IMR-90 (cell line): ENCODE measurements around the gene SNX14. TPM values are rescaled to one million over a fixed set of nuclear protein-coding genes. Genes with fewer than 3 reads are reported as not detected.

Source experiments
- ATAC-seq: fragments of 200-7000 bp; cut with Tn5 transposase; 2 replicates; pipeline ENCODE4 v1.9.1; 2020; ENCODE audit warnings: low read depth, mild to moderate bottlenecking, moderate library complexity
- BruUV-seq: library from RNA; stranded (reverse); fragments of 400-500 nt; replicated peaks from 2 replicates; lab custom pipeline; 2021; lab: Mats Ljungman, UMichigan
- CTCF ChIA-PET: fragments of 300-600 bp; formaldehyde crosslinking; extraction: SDS; loops from one replicate; lab custom pipeline; 2021; ENCODE audit warnings: antibody characterized with exemption; lab: Yijun Ruan, JAX
- POLR2A ChIA-PET: fragments of 300-600 bp; sonication (Branson Sonifier 250); formaldehyde crosslinking; loops from one replicate; lab custom pipeline; 2022; ENCODE audit warnings: antibody characterized with exemption; ENCODE audit not compliant: unreplicated experiment; lab: Charles Lee
- DNase-seq: peaks from one replicate; pipeline ENCODE4 v3.0.0; 2013
- H2AFZ ChIP-seq: replicated peaks from 2 replicates; pipeline ENCODE3; 2013; ENCODE audit warnings: low read length, mild to moderate bottlenecking; ENCODE audit not compliant: poor library complexity
- H2AK5ac ChIP-seq: 2 replicates; pipeline ENCODE4 v1.6.1; 2013; ENCODE audit warnings: low read depth, low read length, inconsistent platforms
- H2AK9ac ChIP-seq: replicated peaks from 2 replicates; pipeline ENCODE3; 2013; ENCODE audit warnings: mild to moderate bottlenecking, low read depth, low read length, moderate library complexity; ENCODE audit not compliant: poor library complexity
- H2BK120ac ChIP-seq: 2 replicates; pipeline ENCODE4 v1.6.1; 2013; ENCODE audit warnings: low read depth, low read length, inconsistent platforms
- H2BK15ac ChIP-seq: 3 replicates; pipeline ENCODE4 v1.6.1; 2013; ENCODE audit warnings: low read depth, low read length, inconsistent platforms
- H2BK20ac ChIP-seq: 2 replicates; pipeline ENCODE4 v1.6.1; 2013; ENCODE audit warnings: low read depth, mild to moderate bottlenecking, inconsistent platforms, low read length, moderate library complexity
- H2BK5ac ChIP-seq: 2 replicates; pipeline ENCODE4 v1.6.1; 2013; ENCODE audit warnings: mild to moderate bottlenecking, low read depth, low read length, inconsistent platforms; ENCODE audit not compliant: poor library complexity, severe bottlenecking
- H3K14ac ChIP-seq: replicated peaks from 2 replicates; pipeline ENCODE4 v1.6.1; 2013; ENCODE audit warnings: low read depth, low read length, inconsistent platforms
- H3K18ac ChIP-seq: 2 replicates; pipeline ENCODE4 v1.6.1; 2013; ENCODE audit warnings: low read depth, low read length, control low read depth
- H3K23ac ChIP-seq: 2 replicates; pipeline ENCODE4 v1.6.1; 2013; ENCODE audit warnings: low read depth, low read length, inconsistent platforms
- H3K27ac ChIP-seq: 2 replicates; pipeline ENCODE4 v1.5.1; 2013; ENCODE audit warnings: mild to moderate bottlenecking, control low read depth, low read length; ENCODE audit not compliant: insufficient read depth
- H3K27me3 ChIP-seq: 2 replicates; pipeline ENCODE4 v1.6.1; 2013; ENCODE audit warnings: low read length; ENCODE audit not compliant: control insufficient read depth, insufficient read depth
- H3K36me3 ChIP-seq: 2 replicates; pipeline ENCODE4 v1.6.1; 2013; ENCODE audit warnings: low read length, mixed read lengths; ENCODE audit not compliant: control insufficient read depth, insufficient read depth
- H3K4ac ChIP-seq: 2 replicates; pipeline ENCODE4 v1.6.1; 2013; ENCODE audit warnings: low read depth, low read length, inconsistent platforms
- H3K4me1 ChIP-seq: 2 replicates; pipeline ENCODE4 v1.6.1; 2013; ENCODE audit warnings: low read length, mixed read lengths; ENCODE audit not compliant: control insufficient read depth, insufficient read depth
- H3K4me2 ChIP-seq: 2 replicates; pipeline ENCODE4 v1.6.1; 2013; ENCODE audit warnings: low read depth, mild to moderate bottlenecking, control low read depth, low read length, moderate library complexity
- H3K4me3 ChIP-seq: 2 replicates; pipeline ENCODE4 v1.5.1; 2013; ENCODE audit warnings: low read depth, mild to moderate bottlenecking, control low read depth, low read length, moderate library complexity; ENCODE audit not compliant: insufficient read depth
- H3K56ac ChIP-seq: 2 replicates; pipeline ENCODE4 v1.6.1; 2013; ENCODE audit warnings: low read length, inconsistent platforms; ENCODE audit not compliant: insufficient read depth; ENCODE audit errors: extremely low read depth
- H3K79me1 ChIP-seq, 2 experiments: 2 replicates each; pipeline ENCODE4 v1.6.1; 2013; ENCODE audit warnings: low read length in 2 of 2, inconsistent platforms in 1 of 2, low read depth in 1 of 2
- H3K9ac ChIP-seq: 2 replicates; pipeline ENCODE4 v1.6.1; 2013; ENCODE audit warnings: low read depth, low read length, control low read depth
- H3K9me1 ChIP-seq: 2 replicates; pipeline ENCODE4 v1.6.1; 2013; ENCODE audit warnings: low read length, inconsistent platforms; ENCODE audit not compliant: insufficient read depth
- H3K9me3 ChIP-seq: 2 replicates; pipeline ENCODE4 v1.6.1; 2013; ENCODE audit warnings: low read length; ENCODE audit not compliant: control insufficient read depth, insufficient read depth
- H4K20me1 ChIP-seq: 2 replicates; pipeline ENCODE4 v1.6.1; 2013; ENCODE audit warnings: low read length, inconsistent platforms; ENCODE audit not compliant: insufficient read depth
- H4K5ac ChIP-seq: 2 replicates; pipeline ENCODE4 v1.6.1; 2013; ENCODE audit warnings: mild to moderate bottlenecking, low read depth, low read length, control low read depth
- H4K8ac ChIP-seq, 2 experiments: 2 replicates each; pipeline ENCODE4 v1.6.1; 2013; ENCODE audit warnings: low read depth in 2 of 2, low read length in 2 of 2, control low read depth in 1 of 2, inconsistent platforms in 1 of 2
- H4K91ac ChIP-seq: 2 replicates; pipeline ENCODE4 v1.6.1; 2013; ENCODE audit warnings: low read depth, low read length, inconsistent platforms; ENCODE audit not compliant: insufficient read depth
- BHLHE40 ChIP-seq: fragments of 150-350 bp; IDR thresholded peaks from 2 replicates; pipeline ENCODE4 v1.6.1; 2016; ENCODE audit warnings: mild to moderate bottlenecking, low read depth, low read length
- FOS ChIP-seq: fragments of 150-350 bp; IDR thresholded peaks from 2 replicates; pipeline ENCODE4 v1.6.1; 2016; ENCODE audit warnings: low read depth, low read length
- MAFK ChIP-seq: IDR thresholded peaks from 2 replicates; pipeline ENCODE4 v1.6.1; 2012; ENCODE audit warnings: low read depth, low read length, improper control_type of control experiment
- MXI1 ChIP-seq: IDR thresholded peaks from 2 replicates; pipeline ENCODE4 v1.6.1; 2012; ENCODE audit warnings: low read depth, mild to moderate bottlenecking, low read length, moderate library complexity, borderline replicate concordance
- POLR2A ChIP-seq: IDR thresholded peaks from 2 replicates; pipeline ENCODE4 v1.6.1; 2012; ENCODE audit warnings: mild to moderate bottlenecking, low read depth, low read length
- RAD21 ChIP-seq: IDR thresholded peaks from 2 replicates; pipeline ENCODE4 v1.6.1; 2012; ENCODE audit warnings: low read length, improper control_type of control experiment
- RCOR1 ChIP-seq: IDR thresholded peaks from 2 replicates; pipeline ENCODE4 v1.6.1; 2012; ENCODE audit warnings: mild to moderate bottlenecking, low read length, improper control_type of control experiment; ENCODE audit not compliant: insufficient replicate concordance
- SMC3 ChIP-seq: fragments of 150-350 bp; IDR thresholded peaks from 2 replicates; pipeline ENCODE4 v1.6.1; 2016; ENCODE audit warnings: low read depth, mild to moderate bottlenecking, antibody characterized with exemption, low read length, moderate library complexity
- WGBS, 2 experiments: methylation state at CpG; one replicate each; pipeline versions ENCODE4 v1.1.5 to v1.1.7; 2013; ENCODE audit warnings: missing lambda C conversion rate in 2 of 2; ENCODE audit not compliant: insufficient read length in 1 of 2; ENCODE audit errors: extremely low coverage in 2 of 2; 5-methylcytosine and 5-hydroxymethylcytosine counted together
- dilution Hi-C: fragments of 300-500 bp; cut with HindIII; formaldehyde crosslinking; loops from one replicate; pipeline ENCODE4 v1.14.3; 2018; ENCODE audit warnings: low sequenced_read_pairs; ENCODE audit not compliant: unreplicated experiment
- in situ Hi-C: fragments of 300-500 bp; cut with MboI; formaldehyde crosslinking; loops from 3 replicates; pipeline ENCODE4 v1.14.3; 2019; ENCODE audit warnings: low sequenced_read_pairs, inconsistent platforms, mixed read lengths
- intact Hi-C: fragments of 100-400 bp; cut with micrococcal nuclease; formaldehyde crosslinking; loops from 2 replicates; pipeline ENCODE4 v1.10.0; 2022
- polyA plus RNA-seq, 3 experiments: library from polyadenylated mRNA; depleted of rRNA; stranded (reverse); fragments of >200 nt; gene quantifications; 2 replicates each; pipeline ENCODE4 v1.2.3, GENCODE V29; 2012; ENCODE audit warnings: low replicate concordance in 1 of 3
- total RNA-seq: library from RNA; depleted of rRNA; stranded (reverse); fragments of >200 nt; gene quantifications from 2 replicates; pipeline ENCODE4 v1.2.3, GENCODE V29; 2012
- TF ChIP-seq, protein P1 (sequence below): fragments of 150-350 bp; IDR thresholded peaks from 2 replicates; pipeline ENCODE4 v1.6.1; 2017; ENCODE audit warnings: mild to moderate bottlenecking, antibody characterized with exemption, low read length, low read depth
- TF ChIP-seq, protein P2 (sequence below): conservative IDR thresholded peaks from 2 replicates; pipeline ENCODE4 v1.5.1; 2012; ENCODE audit warnings: mild to moderate bottlenecking, low read depth, low read length, improper control_type of control experiment
- TF ChIP-seq, protein P3 (sequence below): fragments of 150-350 bp; IDR thresholded peaks from 2 replicates; pipeline ENCODE4 v1.6.1; 2016; ENCODE audit warnings: low read depth, mild to moderate bottlenecking, low read length, moderate library complexity, borderline replicate concordance

The SNX14 gene
- total and polyA plus RNA-seq, 2 of the 4 experiments (the other 2 are of a cell fraction): 39.9 to 61.8 TPM

- no peak overlapping the region for H2BK20ac ChIP-seq
- no peak overlapping the region for H2AK5ac ChIP-seq
- no TSS peak for BruUV-seq
- no peak overlapping the region for H4K5ac ChIP-seq
- dilution Hi-C loops: no loop called here
- no peak overlapping the region for H3K23ac ChIP-seq
- no peak overlapping the region for H3K14ac ChIP-seq
- no peak overlapping the region for H3K4me2 ChIP-seq
- in situ Hi-C loops: loop anchor here (10.0 kb wide), 1 partner anchor 46 kb away; no protein-coding TSS in a partner anchor
- H3K18ac ChIP-seq: no peak overlapping the region
- no peak overlapping the region for H2BK120ac ChIP-seq
- H4K91ac ChIP-seq: no peak overlapping the region
- ATAC-seq (no peak), DNase-seq (no peak)
- peaks cover 90% of the 10 kb centered on the region for H4K20me1 ChIP-seq
- no peak overlapping the region for H3K4me3 ChIP-seq
- intact Hi-C loops: loop anchor here (10.0 kb wide), 1 partner anchor 46 kb away; no protein-coding TSS in a partner anchor
- H2BK15ac ChIP-seq: no peak overlapping the region
- no peak overlapping the region for H4K8ac ChIP-seq
- H2AFZ ChIP-seq: no peak overlapping the region
- H3K56ac ChIP-seq: no peak overlapping the region
- no peaks in the 10 kb centered on the region for H3K27me3 ChIP-seq
- no CpG with 5 or more reads among the region's 1 CpG for WGBS, 2 experiments
- peaks cover 6 to 49% of the 10 kb centered on the region in 2 experiments for H3K79me1 ChIP-seq
- TF ChIP-seq BHLHE40: no peak
- no peak for TF ChIP-seq FOS
- TF ChIP-seq, protein P1, sequence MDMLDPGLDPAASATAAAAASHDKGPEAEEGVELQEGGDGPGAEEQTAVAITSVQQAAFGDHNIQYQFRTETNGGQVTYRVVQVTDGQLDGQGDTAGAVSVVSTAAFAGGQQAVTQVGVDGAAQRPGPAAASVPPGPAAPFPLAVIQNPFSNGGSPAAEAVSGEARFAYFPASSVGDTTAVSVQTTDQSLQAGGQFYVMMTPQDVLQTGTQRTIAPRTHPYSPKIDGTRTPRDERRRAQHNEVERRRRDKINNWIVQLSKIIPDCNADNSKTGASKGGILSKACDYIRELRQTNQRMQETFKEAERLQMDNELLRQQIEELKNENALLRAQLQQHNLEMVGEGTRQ: no peak
- no peak for TF ChIP-seq MXI1
- TF ChIP-seq SMC3: no peak
- no peak for TF ChIP-seq MAFK
- TF ChIP-seq, protein P2, sequence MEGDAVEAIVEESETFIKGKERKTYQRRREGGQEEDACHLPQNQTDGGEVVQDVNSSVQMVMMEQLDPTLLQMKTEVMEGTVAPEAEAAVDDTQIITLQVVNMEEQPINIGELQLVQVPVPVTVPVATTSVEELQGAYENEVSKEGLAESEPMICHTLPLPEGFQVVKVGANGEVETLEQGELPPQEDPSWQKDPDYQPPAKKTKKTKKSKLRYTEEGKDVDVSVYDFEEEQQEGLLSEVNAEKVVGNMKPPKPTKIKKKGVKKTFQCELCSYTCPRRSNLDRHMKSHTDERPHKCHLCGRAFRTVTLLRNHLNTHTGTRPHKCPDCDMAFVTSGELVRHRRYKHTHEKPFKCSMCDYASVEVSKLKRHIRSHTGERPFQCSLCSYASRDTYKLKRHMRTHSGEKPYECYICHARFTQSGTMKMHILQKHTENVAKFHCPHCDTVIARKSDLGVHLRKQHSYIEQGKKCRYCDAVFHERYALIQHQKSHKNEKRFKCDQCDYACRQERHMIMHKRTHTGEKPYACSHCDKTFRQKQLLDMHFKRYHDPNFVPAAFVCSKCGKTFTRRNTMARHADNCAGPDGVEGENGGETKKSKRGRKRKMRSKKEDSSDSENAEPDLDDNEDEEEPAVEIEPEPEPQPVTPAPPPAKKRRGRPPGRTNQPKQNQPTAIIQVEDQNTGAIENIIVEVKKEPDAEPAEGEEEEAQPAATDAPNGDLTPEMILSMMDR: no peak
- TF ChIP-seq, protein P3, sequence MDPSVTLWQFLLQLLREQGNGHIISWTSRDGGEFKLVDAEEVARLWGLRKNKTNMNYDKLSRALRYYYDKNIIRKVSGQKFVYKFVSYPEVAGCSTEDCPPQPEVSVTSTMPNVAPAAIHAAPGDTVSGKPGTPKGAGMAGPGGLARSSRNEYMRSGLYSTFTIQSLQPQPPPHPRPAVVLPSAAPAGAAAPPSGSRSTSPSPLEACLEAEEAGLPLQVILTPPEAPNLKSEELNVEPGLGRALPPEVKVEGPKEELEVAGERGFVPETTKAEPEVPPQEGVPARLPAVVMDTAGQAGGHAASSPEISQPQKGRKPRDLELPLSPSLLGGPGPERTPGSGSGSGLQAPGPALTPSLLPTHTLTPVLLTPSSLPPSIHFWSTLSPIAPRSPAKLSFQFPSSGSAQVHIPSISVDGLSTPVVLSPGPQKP: no peak
- no peak for TF ChIP-seq POLR2A
- no peak for TF ChIP-seq RAD21
- TF ChIP-seq RCOR1: no peak
- no peak overlapping the region for H3K27ac ChIP-seq
- no peak overlapping the region for H2AK9ac ChIP-seq
- no peak overlapping the region for H2BK5ac ChIP-seq
- no peaks in the 10 kb centered on the region for H3K9me3 ChIP-seq
- ChIA-PET CTCF (no interaction called here), POLR2A (no interaction called here)
- H3K9ac ChIP-seq: no peak overlapping the region
- peaks cover 47% of the 10 kb centered on the region for H3K36me3 ChIP-seq
- no peak overlapping the region for H3K4ac ChIP-seq
- H3K9me1 ChIP-seq: peaks cover 16% of the 10 kb centered on the region
- no peaks in the 10 kb centered on the region for H3K4me1 ChIP-seq
These were observed 34.7 kb upstream of the SNX14 start for GRCh38 chr6:85628353-85628752.
